H1 (cell line): Measurements from ENCODE around the gene FAM83F. TPM values are rescaled to one million over a fixed set of nuclear protein-coding genes. Genes with fewer than 3 reads are reported as not detected.

Source experiments
- CTCF ChIA-PET: fragments of 300-600 bp; sonication (Branson Sonifier 250); formaldehyde crosslinking; loops from one replicate; lab custom pipeline; 2021; ENCODE audit not compliant: partially characterized antibody; lab: Charles Lee
- POLR2A ChIA-PET: fragments of 300-600 bp; sonication (Branson Sonifier 250); formaldehyde crosslinking; loops from one replicate; lab custom pipeline; 2021; ENCODE audit warnings: inconsistent platforms; ENCODE audit not compliant: partially characterized antibody; lab: Charles Lee
- DNase-seq, 2 experiments: peaks; one replicate each; pipeline versions ENCODE4 v3.0.0 to v3.0.0-alpha.2; 2010 to 2022; ENCODE audit warnings: low spot score in 2 of 2, low read depth in 1 of 2, mixed read lengths in 1 of 2
- FAIRE-seq: peaks from 2 replicates; lab custom pipeline; 2011; peaks lifted over from hg19 to GRCh38; lab: Jason Lieb, UNC
- H2AFZ ChIP-seq: 2 replicates; pipeline ENCODE4 v1.8.1; 2012; ENCODE audit warnings: low read length, inconsistent platforms
- H2AK5ac ChIP-seq: 2 replicates; pipeline ENCODE4 v1.6.1; 2013; ENCODE audit warnings: low read depth, low read length
- H2BK120ac ChIP-seq: replicated peaks from 2 replicates; pipeline ENCODE3; 2013; ENCODE audit warnings: low read depth, low read length, inconsistent platforms
- H2BK12ac ChIP-seq: 2 replicates; pipeline ENCODE4 v1.6.1; 2013; ENCODE audit warnings: low read depth, low read length
- H2BK15ac ChIP-seq: 2 replicates; pipeline ENCODE4 v1.6.1; 2013; ENCODE audit warnings: low read length
- H2BK20ac ChIP-seq: 2 replicates; pipeline ENCODE4 v1.6.1; 2013; ENCODE audit warnings: low read length
- H2BK5ac ChIP-seq: 2 replicates; pipeline ENCODE4 v1.6.1; 2013; ENCODE audit warnings: low read depth, low read length
- H3K14ac ChIP-seq: 2 replicates; pipeline ENCODE4 v1.6.1; 2013; ENCODE audit warnings: inconsistent platforms; ENCODE audit not compliant: insufficient read length
- H3K18ac ChIP-seq: 2 replicates; pipeline ENCODE4 v1.6.1; 2013; ENCODE audit warnings: low read length; ENCODE audit errors: extremely low read depth
- H3K23ac ChIP-seq: 2 replicates; pipeline ENCODE4 v1.6.1; 2013; ENCODE audit warnings: inconsistent platforms; ENCODE audit not compliant: insufficient read length
- H3K23me2 ChIP-seq: 2 replicates; pipeline ENCODE4 v1.6.1; 2013; ENCODE audit warnings: low read depth, low read length
- H3K27ac ChIP-seq: 2 replicates; pipeline ENCODE4 v1.6.1; 2011; ENCODE audit warnings: low read depth, low read length, inconsistent platforms
- H3K27me3 ChIP-seq, 4 experiments: replicated peaks in 1 of 4; 1 replicate in 1 of 4; 2 replicates in 3 of 4; pipeline versions ENCODE4 v1.6.1 to v1.8.1; 2011 to 2013; ENCODE audit warnings: low read length in 3 of 4, mild to moderate bottlenecking in 3 of 4, inconsistent platforms in 2 of 4, mixed read lengths in 2 of 4, moderate library complexity in 1 of 4; ENCODE audit not compliant: control insufficient read depth in 3 of 4, insufficient read depth in 3 of 4; ENCODE audit errors: extremely low read depth in 1 of 4
- H3K36me3 ChIP-seq, 4 experiments: 2 replicates each; pipeline versions ENCODE4 v1.6.1 to v1.8.1; 2011 to 2013; ENCODE audit warnings: mild to moderate bottlenecking in 4 of 4, low read length in 3 of 4, moderate library complexity in 2 of 4, control low read depth in 1 of 4, inconsistent platforms in 1 of 4; ENCODE audit not compliant: insufficient read depth in 4 of 4, control insufficient read depth in 2 of 4
- H3K4ac ChIP-seq: replicated peaks from 2 replicates; pipeline ENCODE3; 2013; ENCODE audit warnings: low read length, low read depth, mixed read lengths, inconsistent platforms; ENCODE audit not compliant: insufficient read length
- H3K4me1 ChIP-seq, 4 experiments: replicated peaks in 1 of 4; 1 replicate in 1 of 4; 2 replicates in 3 of 4; pipeline versions ENCODE4 v1.6.1 to v1.8.1; 2011 to 2013; ENCODE audit warnings: low read length in 3 of 4, inconsistent platforms in 2 of 4, mixed read lengths in 1 of 4; ENCODE audit not compliant: insufficient read depth in 4 of 4, control insufficient read depth in 3 of 4
- H3K4me2 ChIP-seq, 2 experiments: 2 replicates each; pipeline versions ENCODE4 v1.6.1 to v1.8.1; 2011 to 2013; ENCODE audit warnings: low read depth in 2 of 2, low read length in 2 of 2, control low read depth in 1 of 2, inconsistent platforms in 1 of 2, mild to moderate bottlenecking in 1 of 2; ENCODE audit not compliant: insufficient read depth in 1 of 2
- H3K4me3 ChIP-seq, 4 experiments: fragments of 200-600, 300-600 bp in 1 of 4; sonication (generic), shearing (Covaris generic), sonication (Bioruptor Twin) in 1 of 4; 2 replicates each; pipeline versions ENCODE4 v1.5.1 to v1.8.1; 2011 to 2016; ENCODE audit warnings: low read length in 4 of 4, low read depth in 3 of 4, control low read depth in 2 of 4, inconsistent platforms in 2 of 4, mild to moderate bottlenecking in 2 of 4, mixed read lengths in 1 of 4, moderate library complexity in 1 of 4; ENCODE audit not compliant: insufficient read depth in 2 of 4; ENCODE audit errors: extremely low read depth in 1 of 4
- H3K56ac ChIP-seq: replicated peaks from 2 replicates; pipeline ENCODE3; 2013; ENCODE audit warnings: low read depth, mild to moderate bottlenecking, mixed read lengths, low read length, inconsistent platforms; ENCODE audit not compliant: insufficient read length
- H3K79me1 ChIP-seq: 2 replicates; pipeline ENCODE4 v1.6.1; 2013; ENCODE audit warnings: low read depth, low read length, control low read depth
- H3K79me2 ChIP-seq, 2 experiments: 2 replicates each; pipeline versions ENCODE4 v1.6.1 to v1.8.1; 2012 to 2013; ENCODE audit warnings: low read length in 2 of 2, mild to moderate bottlenecking in 2 of 2, inconsistent platforms in 1 of 2; ENCODE audit not compliant: insufficient read depth in 2 of 2, control insufficient read depth in 1 of 2
- H3K9ac ChIP-seq, 4 experiments: replicated peaks in 1 of 4; 1 replicate in 1 of 4; 2 replicates in 3 of 4; pipeline versions ENCODE4 v1.6.1 to v1.8.1; 2011 to 2013; ENCODE audit warnings: low read depth in 3 of 4, low read length in 3 of 4, control low read depth in 2 of 4, mild to moderate bottlenecking in 2 of 4, moderate library complexity in 2 of 4, inconsistent platforms in 1 of 4; ENCODE audit errors: extremely low read depth in 1 of 4
- H3K9me3 ChIP-seq, 2 experiments: 2 replicates each; pipeline versions ENCODE4 v1.6.1 to v1.8.1; 2012 to 2013; ENCODE audit warnings: mild to moderate bottlenecking in 2 of 2, moderate library complexity in 2 of 2, control low read depth in 1 of 2, inconsistent platforms in 1 of 2, low read depth in 1 of 2, low read length in 1 of 2, mixed read lengths in 1 of 2; ENCODE audit not compliant: insufficient read depth in 2 of 2
- H4K20me1 ChIP-seq, 2 experiments: replicated peaks in 1 of 2; 2 replicates each; pipeline versions ENCODE3 to v1.8.1; 2011 to 2013; ENCODE audit warnings: inconsistent platforms in 2 of 2, low read length in 2 of 2, mild to moderate bottlenecking in 1 of 2; ENCODE audit not compliant: insufficient read depth in 2 of 2, control insufficient read depth in 1 of 2
- H4K5ac ChIP-seq: 2 replicates; pipeline ENCODE4 v1.6.1; 2013; ENCODE audit warnings: low read length, low read depth, mixed read lengths, inconsistent platforms; ENCODE audit not compliant: insufficient read length
- H4K8ac ChIP-seq: 2 replicates; pipeline ENCODE4 v1.8.0; 2013; ENCODE audit warnings: mild to moderate bottlenecking, moderate library complexity, low read length, inconsistent platforms; ENCODE audit not compliant: insufficient read depth; ENCODE audit errors: extremely low read depth
- H4K91ac ChIP-seq: replicated peaks from 2 replicates; pipeline ENCODE3; 2013; ENCODE audit warnings: low read length, mixed read lengths, inconsistent platforms; ENCODE audit not compliant: insufficient read length
- CHD2 ChIP-seq: IDR thresholded peaks from 2 replicates; pipeline ENCODE4 v1.6.1; 2012; ENCODE audit warnings: low read length, improper control_type of control experiment
- CREB1 ChIP-seq: IDR thresholded peaks from 2 replicates; pipeline ENCODE4 v1.6.1; 2012; ENCODE audit warnings: inconsistent platforms
- E2F6 ChIP-seq: IDR thresholded peaks from 2 replicates; pipeline ENCODE4 v1.6.1; 2012; ENCODE audit warnings: inconsistent platforms
- HDAC6 ChIP-seq: IDR thresholded peaks from one replicate; pipeline ENCODE4 v1.7.1; 2012; ENCODE audit warnings: low read depth, mild to moderate bottlenecking, inconsistent platforms, low read length, moderate library complexity
- KDM4A ChIP-seq: IDR thresholded peaks from one replicate; pipeline ENCODE4 v1.7.1; 2012; ENCODE audit warnings: low read depth, mild to moderate bottlenecking, moderate library complexity, low read length, inconsistent platforms; ENCODE audit not compliant: severe bottlenecking
- NANOG ChIP-seq: IDR thresholded peaks from 2 replicates; pipeline ENCODE4 v1.6.1; 2011; ENCODE audit warnings: low read length, low read depth, mild to moderate bottlenecking, inconsistent platforms; ENCODE audit not compliant: insufficient read depth, poor library complexity, severe bottlenecking
- POLR2AphosphoS5 ChIP-seq: IDR thresholded peaks from 2 replicates; pipeline ENCODE4 v1.6.1; 2011; ENCODE audit warnings: low read depth, low read length
- POU5F1 ChIP-seq: IDR thresholded peaks from 2 replicates; pipeline ENCODE4 v1.6.1; 2011; ENCODE audit warnings: low read depth, mild to moderate bottlenecking, low read length, moderate library complexity
- RBBP5 ChIP-seq: IDR thresholded peaks from 2 replicates; pipeline ENCODE4 v1.7.1; 2012; ENCODE audit warnings: low read depth, mild to moderate bottlenecking, inconsistent platforms, low read length, moderate library complexity, borderline replicate concordance
- SAP30 ChIP-seq: fragments of 300-600 bp; sonication (generic); IDR thresholded peaks from 2 replicates; pipeline ENCODE4 v1.7.1; 2012; ENCODE audit warnings: low read length, moderate library complexity, mild to moderate bottlenecking, inconsistent platforms; ENCODE audit not compliant: insufficient read depth, insufficient replicate concordance
- SIX5 ChIP-seq: IDR thresholded peaks from 2 replicates; pipeline ENCODE4 v1.6.1; 2011; ENCODE audit warnings: mild to moderate bottlenecking, low read depth, low read length
- SUZ12 ChIP-seq: fragments of 200-600 bp; sonication (generic); IDR thresholded peaks from 2 replicates; pipeline ENCODE4 v1.6.1; 2012; ENCODE audit warnings: mild to moderate bottlenecking, inconsistent platforms, low read length, moderate library complexity, mixed read lengths
- WGBS, 2 experiments: shearing (Covaris generic) in 1 of 2; methylation state at CpG; one replicate each; pipeline versions ENCODE4 v1.1.6 to v1.1.7; 2013 to 2015; ENCODE audit warnings: low lambda C conversion rate in 2 of 2, mixed read lengths in 2 of 2, inconsistent platforms in 1 of 2, low coverage in 1 of 2, missing lambda C conversion rate in 1 of 2; ENCODE audit not compliant: insufficient replicate concordance in 2 of 2, insufficient coverage in 1 of 2, insufficient read length in 1 of 2; ENCODE audit errors: extremely low coverage in 1 of 2, missing lambda C conversion rate in 1 of 2; 5-methylcytosine and 5-hydroxymethylcytosine counted together
- polyA plus RNA-seq, 7 experiments: library from polyadenylated mRNA; depleted of rRNA in 3 of 7; stranded (reverse) in 5 of 7; unstranded in 2 of 7; fragments of >200 nt in 5 of 7; fragments of 200-250 nt in 2 of 7; gene quantifications; 1 replicate in 5 of 7; 2 replicates in 1 of 7; 4 replicates in 1 of 7; pipeline versions ENCODE4 v1.2.1 to v1.2.3, GENCODE V29; 2011 to 2013; ENCODE audit warnings: missing spikeins in 2 of 7, mixed read lengths in 2 of 7
- total RNA-seq: library from RNA; stranded (reverse); fragmentation: NEBNext Ultra II Directional; extraction: Animal tissue kit (Norgen Biotek cat#: 25700); gene quantifications from 2 replicates; pipeline ENCODE4 v1.2.1, GENCODE V29; 2021

The FAM83F gene
- total and polyA plus RNA-seq, 2 of the 8 experiments (the other 6 are each of a cell fraction or from before 2014, with no cell fraction given) = 8.6 to 18.9 TPM

- TF ChIP-seq SIX5 (no peak), E2F6 (no peak), HDAC6 (no peak), NANOG (no peak), POU5F1 (no peak), SUZ12 (no peak), CREB1 (no peak), POLR2AphosphoS5 (no peak), KDM4A (no peak), CHD2 (no peak), RBBP5 (no peak), SAP30 (no peak)
- no peaks in the 10 kb centered on the region for H3K9me3 ChIP-seq
- H2AFZ ChIP-seq = no peak overlapping the region
- H3K79me1 ChIP-seq = no peaks in the 10 kb centered on the region
- H2BK15ac ChIP-seq = no peak overlapping the region
- no peak overlapping the region for H3K56ac ChIP-seq
- H2BK12ac ChIP-seq = no peak overlapping the region
- ChIA-PET POLR2A (interaction anchor here (1.5 kb wide), 1 partner anchor 508 kb away, joined by 4 read pairs; no protein-coding TSS in a partner anchor), CTCF (interaction anchor here (0.6 to 10.1 kb wide), 31 partner anchors 11 to 508 kb away, joined by 3 to 120 read pairs (median 4); no protein-coding TSS in a partner anchor)
- no peak overlapping the region for H4K91ac ChIP-seq
- no peak overlapping the region for H2BK120ac ChIP-seq
- H3K23ac ChIP-seq = no peak overlapping the region
- no peaks in the 10 kb centered on the region for H3K36me3 ChIP-seq
- H3K4me1 ChIP-seq = no peaks in the 10 kb centered on the region
- H3K4ac ChIP-seq = no peak overlapping the region
- H3K18ac ChIP-seq = no peak overlapping the region
- DNase-seq (no peak), FAIRE-seq (no peak)
- H2BK20ac ChIP-seq = no peak overlapping the region
- no peak overlapping the region for H3K4me2 ChIP-seq
- peaks cover 0 to 6% (median 3%) of the 10 kb centered on the region in 4 experiments; a peak in 2 of 7 replicates for H3K27me3 ChIP-seq
- H4K8ac ChIP-seq = no peak overlapping the region
- H3K14ac ChIP-seq = no peak overlapping the region
- no peak overlapping the region for H4K5ac ChIP-seq
- no peaks in the 10 kb centered on the region for H4K20me1 ChIP-seq
- no peak overlapping the region for H2AK5ac ChIP-seq
- H3K27ac ChIP-seq = no peak overlapping the region
- no peaks in the 10 kb centered on the region for H3K23me2 ChIP-seq
- no peaks in the 10 kb centered on the region for H3K79me2 ChIP-seq
- no peak overlapping the region for H2BK5ac ChIP-seq
- H3K9ac ChIP-seq = no peak overlapping the region
- H3K4me3 ChIP-seq = no peak overlapping the region
- 90% methylated on average over 3 of the region's 3 CpGs; no CpG with 5 or more reads in 1 of the 2 experiments for WGBS, 2 experiments
These were observed 42.6 kb downstream of the FAM83F start for GRCh38 chr22:40037320-40037719.
